GM23338 (cell line): ENCODE measurements around the gene TAS2R9. TPM values are rescaled to one million over a fixed set of nuclear protein-coding genes. Genes with fewer than 3 reads are reported as not detected.

Source experiments
- ATAC-seq: fragments of 200-7000 bp; cut with Tn5 transposase; 3 replicates; pipeline ENCODE4 v1.9.1; 2020
- DNase-seq: peaks from one replicate; pipeline ENCODE4 v3.0.0-alpha.2; 2015; ENCODE audit warnings: low spot score
- H2AFZ ChIP-seq: fragments of 200-600 bp; sonication (generic); 2 replicates; pipeline ENCODE4 v1.8.0; 2016; ENCODE audit warnings: antibody characterized with exemption, mild to moderate bottlenecking, moderate library complexity
- H3F3A ChIP-seq: fragments of 200-600 bp; sonication (generic); replicated peaks from 2 replicates; pipeline ENCODE4 v1.8.0; 2017; ENCODE audit warnings: antibody characterized with exemption, mixed run types, low read depth
- H3K27ac ChIP-seq: fragments of 200-600 bp; sonication (generic); 2 replicates; pipeline ENCODE4 v1.6.1; 2016; ENCODE audit warnings: low read depth
- H3K27me3 ChIP-seq: fragments of 200-600 bp; sonication (generic); 2 replicates; pipeline ENCODE4 v1.8.0; 2016; ENCODE audit warnings: mild to moderate bottlenecking, mixed run types, moderate library complexity; ENCODE audit not compliant: insufficient read depth
- H3K36me3 ChIP-seq: fragments of 200-600 bp; sonication (generic); 2 replicates; pipeline ENCODE4 v1.8.0; 2016; ENCODE audit warnings: mild to moderate bottlenecking; ENCODE audit not compliant: insufficient read depth
- H3K4me1 ChIP-seq: fragments of 200-600 bp; sonication (generic); 2 replicates; pipeline ENCODE4 v1.8.0; 2016; ENCODE audit warnings: mild to moderate bottlenecking, moderate library complexity; ENCODE audit not compliant: insufficient read depth
- H3K4me2 ChIP-seq: fragments of 200-600 bp; sonication (generic); 2 replicates; pipeline ENCODE4 v1.7.1; 2017; ENCODE audit warnings: mixed run types
- H3K4me3 ChIP-seq: fragments of 200-600 bp; sonication (generic); 2 replicates; pipeline ENCODE4 v1.6.1; 2016; ENCODE audit warnings: mixed run types
- H3K79me2 ChIP-seq: fragments of 200-600 bp; sonication (generic); replicated peaks from 2 replicates; pipeline ENCODE4 v1.8.0; 2017; ENCODE audit warnings: mild to moderate bottlenecking; ENCODE audit not compliant: insufficient read depth
- H3K9me2 ChIP-seq: fragments of 200-600 bp; sonication (generic); 2 replicates; pipeline ENCODE4 v1.8.0; 2017; ENCODE audit not compliant: insufficient read depth
- H4K20me1 ChIP-seq: fragments of 200-600 bp; sonication (generic); replicated peaks from 2 replicates; pipeline ENCODE4 v1.8.0; 2017; ENCODE audit warnings: mild to moderate bottlenecking; ENCODE audit not compliant: insufficient read depth
- H3K27ac Mint-ChIP-seq: 2 replicates; pipeline ENCODE4 v1.8.0; 2020; ENCODE audit warnings: inconsistent platforms, mild to moderate bottlenecking, moderate library complexity, mixed read lengths
- H3K27me3 Mint-ChIP-seq: 3 replicates; pipeline ENCODE4 v1.8.0; 2022; ENCODE audit warnings: low read depth, mild to moderate bottlenecking, moderate library complexity, mixed read lengths, inconsistent platforms; ENCODE audit not compliant: insufficient read depth, poor library complexity
- H3K36me3 Mint-ChIP-seq: 3 replicates; pipeline ENCODE4 v1.8.0; 2021; ENCODE audit warnings: low read depth, mild to moderate bottlenecking, inconsistent platforms, moderate library complexity, mixed read lengths
- H3K4me1 Mint-ChIP-seq: 3 replicates; pipeline ENCODE4 v1.8.0; 2020; ENCODE audit warnings: mild to moderate bottlenecking, inconsistent platforms, mixed read lengths
- H3K4me3 Mint-ChIP-seq: 3 replicates; pipeline ENCODE4 v1.8.0; 2021; ENCODE audit warnings: moderate library complexity, mild to moderate bottlenecking, inconsistent platforms, mixed read lengths
- H3K9me3 Mint-ChIP-seq: 3 replicates; pipeline ENCODE4 v1.8.0; 2020; ENCODE audit warnings: moderate library complexity, mild to moderate bottlenecking, inconsistent platforms, mixed read lengths
- CREB1 ChIP-seq: fragments of 250-450 bp; sonication (Bioruptor Pico); IDR thresholded peaks from 2 replicates; pipeline ENCODE4 v1.5.0; 2020; ENCODE audit warnings: low read depth, mild to moderate bottlenecking, moderate library complexity
- CTCF ChIP-seq, 2 experiments: fragments of 200-600 bp in 1 of 2; sonication (generic) in 1 of 2; conservative IDR thresholded peaks; 2 replicates each; pipeline versions ENCODE4 v1.5.1 to v1.6.1; 2016 to 2017; ENCODE audit warnings: antibody characterized with exemption in 2 of 2, low read depth in 2 of 2, mild to moderate bottlenecking in 2 of 2, moderate library complexity in 1 of 2
- ETS1 ChIP-seq: IDR thresholded peaks from 2 replicates; pipeline ENCODE4 v1.6.1; 2016; ENCODE audit warnings: antibody characterized with exemption
- EZH2 ChIP-seq: fragments of 200-600 bp; sonication (generic); IDR thresholded peaks from one replicate; pipeline ENCODE4 v1.8.0; 2017; ENCODE audit warnings: antibody characterized with exemption, mild to moderate bottlenecking, low read depth; ENCODE audit not compliant: unreplicated experiment
- EZH2phosphoT487 ChIP-seq: fragments of 200-600 bp; sonication (generic); IDR thresholded peaks from one replicate; pipeline ENCODE4 v1.8.1; 2018; ENCODE audit warnings: antibody characterized with exemption; ENCODE audit not compliant: unreplicated experiment
- JUNB ChIP-seq: IDR thresholded peaks from one replicate; pipeline ENCODE4 v1.6.1; 2016; ENCODE audit warnings: antibody characterized with exemption; ENCODE audit not compliant: unreplicated experiment
- NANOG ChIP-seq: IDR thresholded peaks from 2 replicates; pipeline ENCODE4 v1.6.1; 2016; ENCODE audit warnings: antibody characterized with exemption, borderline replicate concordance
- POLR2AphosphoS5 ChIP-seq: IDR thresholded peaks from 2 replicates; pipeline ENCODE4 v1.6.1; 2016; ENCODE audit warnings: antibody characterized with exemption, low read depth
- REST ChIP-seq: IDR thresholded peaks from one replicate; pipeline ENCODE4 v1.6.1; 2018; ENCODE audit warnings: antibody characterized with exemption; ENCODE audit not compliant: unreplicated experiment
- STAT1 ChIP-seq: IDR thresholded peaks from one replicate; pipeline ENCODE4 v1.6.1; 2016; ENCODE audit warnings: antibody characterized with exemption; ENCODE audit not compliant: unreplicated experiment
- ZNF114 ChIP-seq: fragments of 250-450 bp; sonication (Bioruptor Pico); IDR thresholded peaks from 2 replicates; pipeline ENCODE4 v1.5.0; 2020; ENCODE audit warnings: mild to moderate bottlenecking, moderate library complexity
- ZNF331 ChIP-seq: fragments of 250-450 bp; sonication (Bioruptor Pico); IDR thresholded peaks from 2 replicates; pipeline ENCODE4 v1.5.0; 2020; ENCODE audit warnings: low read depth, mild to moderate bottlenecking, moderate library complexity
- ZNF462 ChIP-seq: fragments of 250-450 bp; sonication (Bioruptor Pico); IDR thresholded peaks from 2 replicates; pipeline ENCODE4 v1.5.0; 2020; ENCODE audit warnings: mild to moderate bottlenecking, moderate library complexity
- polyA plus RNA-seq: library from polyadenylated mRNA; unstranded; fragments of >200 nt; fragmentation: Nextera tagmentation; extraction: Ambion mirVana; gene quantifications from 2 replicates; pipeline ENCODE4 v1.2.1, GENCODE V29; 2016
- total RNA-seq: library from RNA; depleted of rRNA; stranded (reverse); fragments of >200 nt; shearing (Covaris generic); gene quantifications from 2 replicates; pipeline ENCODE4 v1.2.3, GENCODE V29; 2014

TAS2R9 gene
- total and polyA plus RNA-seq, 2 experiments from 2014 or later, result not detected

- no peaks in the 10 kb centered on the region for H3K27me3 Mint-ChIP-seq
- H3K9me3 Mint-ChIP-seq, result no peaks in the 10 kb centered on the region
- Histone ChIP-seq H3K27me3 (no peaks in the 10 kb centered on the region), H3K4me3 (no peak within 1 kb of the TSS), H3F3A (no peaks in the 10 kb centered on the region), H3K79me2 (no peaks in the 10 kb centered on the region), H3K27ac (no peak within 1 kb of the TSS), H2AFZ (no peak within 1 kb of the TSS), H3K4me2 (no peak within 1 kb of the TSS), H3K9me2 (no peaks in the 10 kb centered on the region), H3K36me3 (no peaks in the 10 kb centered on the region), H4K20me1 (no peaks in the 10 kb centered on the region), H3K4me1 (no peaks in the 10 kb centered on the region)
- DNase-seq (no peak), ATAC-seq (no peak)
- H3K36me3 Mint-ChIP-seq, result no peaks in the 10 kb centered on the region
- no peak for TF ChIP-seq REST
- no peak for TF ChIP-seq CREB1 (CRISPR knock-in tag)
- no peak for TF ChIP-seq STAT1
- no peak for TF ChIP-seq ETS1
- TF ChIP-seq ZNF462 (CRISPR knock-in tag), result no peak
- no peak for TF ChIP-seq JUNB
- TF ChIP-seq EZH2phosphoT487, result no peak
- TF ChIP-seq ZNF331 (CRISPR knock-in tag), result no peak
- no peak for TF ChIP-seq NANOG
- TF ChIP-seq CTCF (conservative IDR thresholded peaks at IDR 0.05; ENCODE audit: low read depth in 2 of 2), result no peak
- TF ChIP-seq ZNF114 (CRISPR knock-in tag), result no peak
- TF ChIP-seq POLR2AphosphoS5, result no peak
- TF ChIP-seq EZH2, result no peak
- H3K4me3 Mint-ChIP-seq, result no peak within 1 kb of the TSS
- no peak within 1 kb of the TSS for H3K27ac Mint-ChIP-seq
- no peaks in the 10 kb centered on the region for H3K4me1 Mint-ChIP-seq
Observed at GRCh38 chr12:10826258-10826657, 16.3 kb upstream of the TAS2R9 start, which contains the start of gene TAS2R10. TSS of gene TAS2R10 (minus strand) at chr12:10826358. CDS start at chr12:10826269, 89 bp downstream.
